Ishikawa (cell line): ENCODE results near the gene RCOR1.

Source experiments
- CEBPB ChIP-seq: IDR thresholded peaks from 2 replicates; pipeline ENCODE4 v1.6.1; 2012
- EGR1 ChIP-seq: IDR thresholded peaks from 2 replicates; pipeline ENCODE4 v1.6.1; 2012
- EP300 ChIP-seq: IDR thresholded peaks from 2 replicates; pipeline ENCODE4 v1.6.1; 2012; ENCODE audit warnings: borderline replicate concordance
- MAX ChIP-seq: IDR thresholded peaks from 2 replicates; pipeline ENCODE4 v1.6.1; 2012
- RAD21 ChIP-seq: IDR thresholded peaks from 2 replicates; pipeline ENCODE4 v1.6.1; 2012; ENCODE audit warnings: low read depth
- REST ChIP-seq: IDR thresholded peaks from 2 replicates; pipeline ENCODE4 v1.6.1; 2012; ENCODE audit warnings: low read depth, mild to moderate bottlenecking
- TAF1 ChIP-seq: IDR thresholded peaks from 2 replicates; pipeline ENCODE4 v1.6.1; 2012; ENCODE audit warnings: low read depth, mild to moderate bottlenecking
- TCF12 ChIP-seq: IDR thresholded peaks from 2 replicates; pipeline ENCODE4 v1.6.1; 2012; ENCODE audit warnings: low read depth
- TEAD4 ChIP-seq: IDR thresholded peaks from 2 replicates; pipeline ENCODE4 v1.6.1; 2012
- YY1 ChIP-seq: IDR thresholded peaks from 2 replicates; pipeline ENCODE4 v1.6.1; 2012; ENCODE audit warnings: low read depth

GRCh38 chr14:102722646-102723045 lies 130.2 kb downstream of the RCOR1 start:
- TF ChIP-seq RAD21 (no peak), MAX (no peak), TAF1 (no peak), EP300 (no peak), EGR1 (no peak), REST (no peak), YY1 (no peak), TCF12 (no peak), TEAD4 (no peak), CEBPB (no peak)
